ENCODE results near the gene CLSTN3.

GRCh38 chr12:7083125-7083524 lies 47.0 kb upstream of the CLSTN3 start:
- no peak for TF ChIP-seq GATA3 (IDR thresholded peaks at IDR 0.05; ENCODE audit: low read depth, low read length)
- TF ChIP-seq GATA2 (IDR thresholded peaks at IDR 0.05; ENCODE audit: low read depth, low read length) = no peak
